ENCODE results near the gene KCNN3.

DNA sequence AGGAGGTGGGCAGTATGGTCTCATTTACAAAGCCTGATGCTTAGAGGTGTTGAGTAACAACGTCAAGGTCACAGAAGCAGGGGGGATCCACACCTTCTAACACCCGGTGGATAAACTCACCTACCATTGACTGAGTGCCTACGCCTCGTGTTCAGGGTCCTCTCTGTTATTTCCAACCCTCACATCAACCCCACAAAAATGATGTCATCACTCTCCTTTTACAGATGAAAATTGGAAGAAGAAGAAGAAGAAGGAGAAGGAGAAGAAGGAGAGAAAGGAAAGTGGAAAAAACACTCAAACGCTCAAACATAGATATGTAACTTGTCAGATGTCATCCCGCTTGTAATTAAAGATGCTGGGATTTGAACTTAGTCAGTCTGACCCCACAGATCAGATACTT lies 653 bp upstream of the KCNN3 start:
- TF ChIP-seq JUN (CRISPR knock-in tag; IDR thresholded peaks at IDR 0.05) = no peak
- TF ChIP-seq ATF1 (CRISPR knock-in tag; IDR thresholded peaks at IDR 0.05) = no peak
- TF ChIP-seq, protein P1, sequence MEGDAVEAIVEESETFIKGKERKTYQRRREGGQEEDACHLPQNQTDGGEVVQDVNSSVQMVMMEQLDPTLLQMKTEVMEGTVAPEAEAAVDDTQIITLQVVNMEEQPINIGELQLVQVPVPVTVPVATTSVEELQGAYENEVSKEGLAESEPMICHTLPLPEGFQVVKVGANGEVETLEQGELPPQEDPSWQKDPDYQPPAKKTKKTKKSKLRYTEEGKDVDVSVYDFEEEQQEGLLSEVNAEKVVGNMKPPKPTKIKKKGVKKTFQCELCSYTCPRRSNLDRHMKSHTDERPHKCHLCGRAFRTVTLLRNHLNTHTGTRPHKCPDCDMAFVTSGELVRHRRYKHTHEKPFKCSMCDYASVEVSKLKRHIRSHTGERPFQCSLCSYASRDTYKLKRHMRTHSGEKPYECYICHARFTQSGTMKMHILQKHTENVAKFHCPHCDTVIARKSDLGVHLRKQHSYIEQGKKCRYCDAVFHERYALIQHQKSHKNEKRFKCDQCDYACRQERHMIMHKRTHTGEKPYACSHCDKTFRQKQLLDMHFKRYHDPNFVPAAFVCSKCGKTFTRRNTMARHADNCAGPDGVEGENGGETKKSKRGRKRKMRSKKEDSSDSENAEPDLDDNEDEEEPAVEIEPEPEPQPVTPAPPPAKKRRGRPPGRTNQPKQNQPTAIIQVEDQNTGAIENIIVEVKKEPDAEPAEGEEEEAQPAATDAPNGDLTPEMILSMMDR (IDR thresholded peaks at IDR 0.05) = no peak

Data from WTC11 (cell line).